ENCODE results near the gene LHX4.

Gene LHX4

DNA sequence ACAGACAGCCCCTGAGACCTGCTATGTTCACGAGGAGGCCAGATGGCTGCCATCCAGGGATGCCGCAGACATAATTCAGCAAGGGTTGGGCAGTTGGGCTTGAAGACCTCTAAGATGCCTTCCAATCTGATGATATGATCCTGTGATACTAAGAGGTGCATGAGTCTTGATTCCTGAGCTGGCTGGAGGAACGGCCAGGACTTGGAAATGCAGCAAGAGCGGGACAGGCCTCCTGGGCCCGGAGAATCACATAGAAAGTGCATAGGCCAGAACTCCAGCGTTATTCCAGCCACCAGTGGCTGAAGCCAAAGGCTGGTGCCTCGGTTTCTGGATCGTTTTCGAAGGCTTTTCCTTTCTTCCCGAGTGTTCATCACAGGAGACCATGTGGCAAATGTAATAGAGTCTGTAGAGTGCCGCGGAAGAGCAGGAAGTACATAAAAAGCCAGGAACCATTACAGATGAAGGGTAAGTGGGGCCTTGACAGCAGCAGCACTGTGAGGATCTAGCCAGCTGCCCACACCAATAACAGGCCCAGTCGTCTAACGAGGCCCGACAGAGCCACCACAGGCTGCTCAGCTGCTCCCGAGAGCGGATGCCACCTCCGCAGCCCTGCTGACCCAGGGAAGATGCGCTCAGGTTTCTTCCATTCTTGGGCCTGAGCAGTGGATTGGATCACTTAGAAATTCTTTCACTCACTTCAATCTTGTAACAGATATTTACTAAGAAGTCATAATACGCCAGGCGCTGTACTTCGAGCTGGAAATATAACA is 14.0 kb upstream of the LHX4 start (continued):
- TF ChIP-seq, protein P1, sequence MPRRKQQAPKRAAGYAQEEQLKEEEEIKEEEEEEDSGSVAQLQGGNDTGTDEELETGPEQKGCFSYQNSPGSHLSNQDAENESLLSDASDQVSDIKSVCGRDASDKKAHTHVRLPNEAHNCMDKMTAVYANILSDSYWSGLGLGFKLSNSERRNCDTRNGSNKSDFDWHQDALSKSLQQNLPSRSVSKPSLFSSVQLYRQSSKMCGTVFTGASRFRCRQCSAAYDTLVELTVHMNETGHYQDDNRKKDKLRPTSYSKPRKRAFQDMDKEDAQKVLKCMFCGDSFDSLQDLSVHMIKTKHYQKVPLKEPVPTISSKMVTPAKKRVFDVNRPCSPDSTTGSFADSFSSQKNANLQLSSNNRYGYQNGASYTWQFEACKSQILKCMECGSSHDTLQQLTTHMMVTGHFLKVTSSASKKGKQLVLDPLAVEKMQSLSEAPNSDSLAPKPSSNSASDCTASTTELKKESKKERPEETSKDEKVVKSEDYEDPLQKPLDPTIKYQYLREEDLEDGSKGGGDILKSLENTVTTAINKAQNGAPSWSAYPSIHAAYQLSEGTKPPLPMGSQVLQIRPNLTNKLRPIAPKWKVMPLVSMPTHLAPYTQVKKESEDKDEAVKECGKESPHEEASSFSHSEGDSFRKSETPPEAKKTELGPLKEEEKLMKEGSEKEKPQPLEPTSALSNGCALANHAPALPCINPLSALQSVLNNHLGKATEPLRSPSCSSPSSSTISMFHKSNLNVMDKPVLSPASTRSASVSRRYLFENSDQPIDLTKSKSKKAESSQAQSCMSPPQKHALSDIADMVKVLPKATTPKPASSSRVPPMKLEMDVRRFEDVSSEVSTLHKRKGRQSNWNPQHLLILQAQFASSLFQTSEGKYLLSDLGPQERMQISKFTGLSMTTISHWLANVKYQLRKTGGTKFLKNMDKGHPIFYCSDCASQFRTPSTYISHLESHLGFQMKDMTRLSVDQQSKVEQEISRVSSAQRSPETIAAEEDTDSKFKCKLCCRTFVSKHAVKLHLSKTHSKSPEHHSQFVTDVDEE (CRISPR knock-in tag; IDR thresholded peaks at IDR 0.05) = no peak
- TF ChIP-seq ARNTL (CRISPR knock-in tag; IDR thresholded peaks at IDR 0.05; ENCODE audit: borderline replicate concordance, low read depth) = no peak

DNA sequence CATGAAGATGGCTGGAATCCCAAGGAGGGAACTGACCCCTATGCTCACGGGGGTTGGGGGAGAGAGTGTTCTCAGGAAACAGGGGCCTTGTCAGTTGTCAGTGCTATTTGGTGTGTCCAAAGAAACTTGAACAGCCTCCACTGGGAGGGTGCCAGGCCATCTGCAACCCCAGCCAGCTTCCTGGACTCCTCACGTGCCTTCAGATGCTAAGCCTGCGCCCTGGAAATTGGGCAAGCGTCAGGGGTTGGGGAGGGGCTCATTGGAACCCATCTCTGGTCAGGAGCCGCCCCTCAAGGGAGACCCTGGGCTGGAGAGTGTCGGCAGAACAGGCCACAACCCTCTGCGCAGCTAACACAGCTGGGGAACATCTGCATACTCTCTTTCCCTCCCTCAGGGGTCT is 13.1 kb upstream of the LHX4 start:
- ATAC-seq = no peak
- TF ChIP-seq, protein P2, sequence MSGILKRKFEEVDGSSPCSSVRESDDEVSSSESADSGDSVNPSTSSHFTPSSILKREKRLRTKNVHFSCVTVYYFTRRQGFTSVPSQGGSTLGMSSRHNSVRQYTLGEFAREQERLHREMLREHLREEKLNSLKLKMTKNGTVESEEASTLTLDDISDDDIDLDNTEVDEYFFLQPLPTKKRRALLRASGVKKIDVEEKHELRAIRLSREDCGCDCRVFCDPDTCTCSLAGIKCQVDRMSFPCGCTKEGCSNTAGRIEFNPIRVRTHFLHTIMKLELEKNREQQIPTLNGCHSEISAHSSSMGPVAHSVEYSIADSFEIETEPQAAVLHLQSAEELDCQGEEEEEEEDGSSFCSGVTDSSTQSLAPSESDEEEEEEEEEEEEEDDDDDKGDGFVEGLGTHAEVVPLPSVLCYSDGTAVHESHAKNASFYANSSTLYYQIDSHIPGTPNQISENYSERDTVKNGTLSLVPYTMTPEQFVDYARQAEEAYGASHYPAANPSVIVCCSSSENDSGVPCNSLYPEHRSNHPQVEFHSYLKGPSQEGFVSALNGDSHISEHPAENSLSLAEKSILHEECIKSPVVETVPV (CRISPR knock-in tag; IDR thresholded peaks at IDR 0.05) = no peak
- TF ChIP-seq CSDC2 (CRISPR knock-in tag; IDR thresholded peaks at IDR 0.05) (no peak), ZNF8 (CRISPR knock-in tag; IDR thresholded peaks at IDR 0.05) (no peak), ZFP30 (CRISPR knock-in tag; IDR thresholded peaks at IDR 0.05) (no peak), ZC3H10 (CRISPR knock-in tag; IDR thresholded peaks at IDR 0.05) (no peak), ZNF70 (CRISPR knock-in tag; IDR thresholded peaks at IDR 0.05) (no peak), PPARA (CRISPR knock-in tag; IDR thresholded peaks at IDR 0.05; ENCODE audit: borderline replicate concordance) (no peak), ARNTL (CRISPR knock-in tag; IDR thresholded peaks at IDR 0.05; ENCODE audit: borderline replicate concordance, low read depth) (no peak), GLIS3 (CRISPR knock-in tag; IDR thresholded peaks at IDR 0.05) (no peak), TCF4 (CRISPR knock-in tag; IDR thresholded peaks at IDR 0.05; ENCODE audit: borderline replicate concordance) (no peak), ZNF565 (CRISPR knock-in tag; conservative IDR thresholded peaks at IDR 0.05; ENCODE audit: low read depth) (no peak), BACH2 (CRISPR knock-in tag; IDR thresholded peaks at IDR 0.05; ENCODE audit: borderline replicate concordance) (no peak), OSR1 (CRISPR knock-in tag; IDR thresholded peaks at IDR 0.05) (no peak)
- TF ChIP-seq, protein P3, sequence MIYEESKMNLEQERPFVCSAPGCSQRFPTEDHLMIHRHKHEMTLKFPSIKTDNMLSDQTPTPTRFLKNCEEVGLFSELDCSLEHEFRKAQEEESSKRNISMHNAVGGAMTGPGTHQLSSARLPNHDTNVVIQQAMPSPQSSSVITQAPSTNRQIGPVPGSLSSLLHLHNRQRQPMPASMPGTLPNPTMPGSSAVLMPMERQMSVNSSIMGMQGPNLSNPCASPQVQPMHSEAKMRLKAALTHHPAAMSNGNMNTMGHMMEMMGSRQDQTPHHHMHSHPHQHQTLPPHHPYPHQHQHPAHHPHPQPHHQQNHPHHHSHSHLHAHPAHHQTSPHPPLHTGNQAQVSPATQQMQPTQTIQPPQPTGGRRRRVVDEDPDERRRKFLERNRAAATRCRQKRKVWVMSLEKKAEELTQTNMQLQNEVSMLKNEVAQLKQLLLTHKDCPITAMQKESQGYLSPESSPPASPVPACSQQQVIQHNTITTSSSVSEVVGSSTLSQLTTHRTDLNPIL (CRISPR knock-in tag; IDR thresholded peaks at IDR 0.05; ENCODE audit: low read depth) = no peak
- TF ChIP-seq, protein P4, sequence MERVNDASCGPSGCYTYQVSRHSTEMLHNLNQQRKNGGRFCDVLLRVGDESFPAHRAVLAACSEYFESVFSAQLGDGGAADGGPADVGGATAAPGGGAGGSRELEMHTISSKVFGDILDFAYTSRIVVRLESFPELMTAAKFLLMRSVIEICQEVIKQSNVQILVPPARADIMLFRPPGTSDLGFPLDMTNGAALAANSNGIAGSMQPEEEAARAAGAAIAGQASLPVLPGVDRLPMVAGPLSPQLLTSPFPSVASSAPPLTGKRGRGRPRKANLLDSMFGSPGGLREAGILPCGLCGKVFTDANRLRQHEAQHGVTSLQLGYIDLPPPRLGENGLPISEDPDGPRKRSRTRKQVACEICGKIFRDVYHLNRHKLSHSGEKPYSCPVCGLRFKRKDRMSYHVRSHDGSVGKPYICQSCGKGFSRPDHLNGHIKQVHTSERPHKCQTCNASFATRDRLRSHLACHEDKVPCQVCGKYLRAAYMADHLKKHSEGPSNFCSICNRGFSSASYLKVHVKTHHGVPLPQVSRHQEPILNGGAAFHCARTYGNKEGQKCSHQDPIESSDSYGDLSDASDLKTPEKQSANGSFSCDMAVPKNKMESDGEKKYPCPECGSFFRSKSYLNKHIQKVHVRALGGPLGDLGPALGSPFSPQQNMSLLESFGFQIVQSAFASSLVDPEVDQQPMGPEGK (CRISPR knock-in tag; IDR thresholded peaks at IDR 0.05; ENCODE audit: borderline replicate concordance) = no peak
- TF ChIP-seq, protein P5, sequence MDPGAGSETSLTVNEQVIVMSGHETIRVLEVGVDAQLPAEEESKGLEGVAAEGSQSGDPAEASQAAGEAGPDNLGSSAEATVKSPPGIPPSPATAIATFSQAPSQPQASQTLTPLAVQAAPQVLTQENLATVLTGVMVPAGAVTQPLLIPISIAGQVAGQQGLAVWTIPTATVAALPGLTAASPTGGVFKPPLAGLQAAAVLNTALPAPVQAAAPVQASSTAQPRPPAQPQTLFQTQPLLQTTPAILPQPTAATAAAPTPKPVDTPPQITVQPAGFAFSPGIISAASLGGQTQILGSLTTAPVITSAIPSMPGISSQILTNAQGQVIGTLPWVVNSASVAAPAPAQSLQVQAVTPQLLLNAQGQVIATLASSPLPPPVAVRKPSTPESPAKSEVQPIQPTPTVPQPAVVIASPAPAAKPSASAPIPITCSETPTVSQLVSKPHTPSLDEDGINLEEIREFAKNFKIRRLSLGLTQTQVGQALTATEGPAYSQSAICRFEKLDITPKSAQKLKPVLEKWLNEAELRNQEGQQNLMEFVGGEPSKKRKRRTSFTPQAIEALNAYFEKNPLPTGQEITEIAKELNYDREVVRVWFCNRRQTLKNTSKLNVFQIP (CRISPR knock-in tag; IDR thresholded peaks at IDR 0.05; ENCODE audit: borderline replicate concordance, low read depth) = no peak

DNA sequence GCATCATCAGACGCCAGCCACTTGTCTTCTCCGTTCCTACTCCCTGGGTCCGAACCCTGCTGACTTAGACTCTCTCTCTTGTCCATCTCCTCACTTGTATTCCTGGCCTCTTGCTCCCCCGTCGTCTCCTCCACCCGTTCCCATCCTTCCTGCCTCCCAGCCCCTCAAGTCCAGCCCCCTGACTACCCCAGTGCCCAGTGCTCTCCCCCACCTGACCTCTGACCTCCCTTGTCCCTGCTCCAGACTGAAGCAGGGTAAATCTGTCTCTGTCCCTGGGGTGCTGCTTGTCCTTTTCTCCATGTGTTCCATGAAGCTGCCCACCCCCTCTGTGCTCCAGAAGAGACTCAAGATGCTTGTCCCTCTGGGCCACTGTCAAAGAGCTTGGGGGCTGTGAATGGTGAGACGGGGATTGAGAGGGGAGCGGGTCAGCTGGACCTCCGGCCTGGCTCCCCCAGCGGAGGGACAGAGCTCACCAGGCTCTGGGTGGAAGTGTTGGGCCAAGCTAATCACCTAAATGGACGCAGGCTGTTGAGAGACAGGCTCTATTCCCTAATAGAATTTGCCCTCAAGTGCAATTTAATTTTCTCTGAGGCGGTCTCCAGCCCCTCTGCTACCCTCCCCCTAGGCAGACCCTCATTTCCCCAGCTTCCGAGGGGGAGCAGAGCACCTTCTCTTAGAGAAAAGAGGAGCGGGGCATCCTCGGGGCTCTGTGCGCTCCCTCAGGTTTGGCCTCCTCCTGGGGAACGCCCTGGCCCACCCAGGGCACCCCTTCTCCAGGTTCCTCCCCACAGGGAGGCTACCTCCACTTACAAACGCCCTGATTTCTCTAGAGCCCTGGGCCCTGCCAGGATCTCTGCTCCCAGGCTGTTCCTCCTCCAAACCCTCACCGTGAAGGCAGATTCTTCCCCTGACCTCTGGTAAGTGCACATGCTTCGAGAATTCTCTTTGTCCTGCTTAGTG is 11.0 kb upstream of the LHX4 start:
- no peak; the same call in 2 of the 3 replicates for ATAC-seq
- TF ChIP-seq TCF4 (CRISPR knock-in tag; IDR thresholded peaks at IDR 0.05; ENCODE audit: borderline replicate concordance) (no peak), BACH2 (CRISPR knock-in tag; IDR thresholded peaks at IDR 0.05; ENCODE audit: borderline replicate concordance) (no peak), ZNF8 (CRISPR knock-in tag; IDR thresholded peaks at IDR 0.05) (no peak), RARB (CRISPR knock-in tag; IDR thresholded peaks at IDR 0.05) (no peak), PPARA (CRISPR knock-in tag; IDR thresholded peaks at IDR 0.05; ENCODE audit: borderline replicate concordance) (no peak), ZFP3 (CRISPR knock-in tag; IDR thresholded peaks at IDR 0.05) (no peak), ZFP30 (CRISPR knock-in tag; IDR thresholded peaks at IDR 0.05) (no peak), OSR1 (CRISPR knock-in tag; IDR thresholded peaks at IDR 0.05) (no peak), ZNF70 (CRISPR knock-in tag; IDR thresholded peaks at IDR 0.05) (no peak), ARNTL (CRISPR knock-in tag; IDR thresholded peaks at IDR 0.05; ENCODE audit: borderline replicate concordance, low read depth) (no peak), ZNF565 (CRISPR knock-in tag; conservative IDR thresholded peaks at IDR 0.05; ENCODE audit: low read depth) (no peak)
- TF ChIP-seq, protein P2 (CRISPR knock-in tag; IDR thresholded peaks at IDR 0.05) = no peak
- TF ChIP-seq, protein P5 (CRISPR knock-in tag; IDR thresholded peaks at IDR 0.05; ENCODE audit: borderline replicate concordance, low read depth) = no peak
- TF ChIP-seq, protein P3 (CRISPR knock-in tag; IDR thresholded peaks at IDR 0.05; ENCODE audit: low read depth) = no peak
